GM12878 (cell line): ENCODE results near the gene ARL14EP. TPM values are rescaled to one million over a fixed set of nuclear protein-coding genes. Genes with fewer than 3 reads are reported as not detected.

Experiments
- ATAC-seq: fragments of 200-7000 bp; cut with Tn5 transposase; 3 replicates; pipeline ENCODE4 v1.9.1; 2020; ENCODE audit warnings: mild to moderate bottlenecking, moderate library complexity
- BruUV-seq: library from RNA; stranded (reverse); fragments of 400-500 nt; replicated peaks from 2 replicates; lab custom pipeline; 2021; lab: Mats Ljungman, UMichigan
- CTCF ChIA-PET: fragments of 300-600 bp; sonication (Branson Sonifier 250); formaldehyde crosslinking; extraction: SDS; loops from one replicate; lab custom pipeline; 2021; ENCODE audit warnings: inconsistent platforms; lab: Yijun Ruan, JAX
- POLR2A ChIA-PET: fragments of 350-600 bp; formaldehyde crosslinking; extraction: SDS; loops from one replicate; lab custom pipeline; 2021; ENCODE audit warnings: inconsistent platforms; lab: Charles Lee
- RAD21 ChIA-PET: fragments of 300-600 bp; sonication (Branson Sonifier 250); formaldehyde crosslinking; loops from one replicate; lab custom pipeline; 2023; ENCODE audit warnings: antibody characterized with exemption; ENCODE audit not compliant: unreplicated experiment; lab: Charles Lee
- SMC1A ChIA-PET: fragments of 300-600 bp; sonication (Branson Sonifier 250); formaldehyde crosslinking; loops from one replicate; lab custom pipeline; 2023; ENCODE audit not compliant: unreplicated experiment, uncharacterized antibody; lab: Charles Lee
- DNase-seq: peaks from one replicate; pipeline ENCODE4 v3.0.0-alpha.2; 2011; ENCODE audit warnings: low read depth, low spot score
- FAIRE-seq: peaks from 3 replicates; lab custom pipeline; 2011; peaks lifted over from hg19 to GRCh38; lab: Jason Lieb, UNC
- H2AFZ ChIP-seq: 2 replicates; pipeline ENCODE4 v1.6.0; 2011; ENCODE audit warnings: low read depth, low read length, control low read depth; ENCODE audit not compliant: control insufficient read depth
- H3K27ac ChIP-seq: 2 replicates; pipeline ENCODE4 v1.5.1; 2011; ENCODE audit warnings: control low read depth; ENCODE audit not compliant: control insufficient read depth, insufficient read depth
- H3K27me3 ChIP-seq, 2 experiments: replicated peaks in 1 of 2; 2 replicates each; pipeline versions ENCODE4 v1.6.0 to v1.6.1; 2011; ENCODE audit warnings: low read length in 1 of 2; ENCODE audit not compliant: control insufficient read depth in 2 of 2, insufficient read depth in 2 of 2
- H3K36me3 ChIP-seq, 2 experiments: 2 replicates each; pipeline ENCODE4 v1.5.1; 2011; ENCODE audit warnings: low read length in 1 of 2; ENCODE audit not compliant: control insufficient read depth in 2 of 2, insufficient read depth in 2 of 2
- H3K4me1 ChIP-seq: 2 replicates; pipeline ENCODE4 v1.6.1; 2011; ENCODE audit warnings: mild to moderate bottlenecking, low read length, moderate library complexity, mixed read lengths; ENCODE audit not compliant: control insufficient read depth, insufficient read depth
- H3K4me2 ChIP-seq: 2 replicates; pipeline ENCODE4 v1.6.0; 2011; ENCODE audit warnings: control low read depth; ENCODE audit not compliant: control insufficient read depth, insufficient read depth
- H3K4me3 ChIP-seq: fragments of 200-600 bp; sonication (generic); 2 replicates; pipeline ENCODE4 v1.5.1; 2016
- H3K79me2 ChIP-seq: 2 replicates; pipeline ENCODE4 v1.6.0; 2011; ENCODE audit warnings: low read length; ENCODE audit not compliant: control insufficient read depth, insufficient read depth
- H3K9ac ChIP-seq: 2 replicates; pipeline ENCODE4 v1.8.0; 2011; ENCODE audit warnings: low read length, control low read depth, mixed read lengths; ENCODE audit not compliant: control insufficient read depth, insufficient read depth
- H3K9me3 ChIP-seq: replicated peaks from 3 replicates; pipeline ENCODE4 v1.5.1; 2011; ENCODE audit warnings: mild to moderate bottlenecking, low read length; ENCODE audit not compliant: control insufficient read depth, insufficient read depth
- H4K20me1 ChIP-seq: 2 replicates; pipeline ENCODE4 v1.6.0; 2011; ENCODE audit not compliant: control insufficient read depth, insufficient read depth
- ASH2L ChIP-seq: fragments of 300-600, 200-600 bp; sonication (generic); IDR thresholded peaks from 2 replicates; pipeline ENCODE4 v1.6.1; 2017; ENCODE audit warnings: low read depth, mild to moderate bottlenecking, borderline replicate concordance
- BCL11A ChIP-seq: IDR thresholded peaks from 2 replicates; pipeline ENCODE4 v1.6.1; 2011; ENCODE audit warnings: low read depth, low read length
- CBX5 ChIP-seq: sonication (generic); IDR thresholded peaks from 2 replicates; pipeline ENCODE4 v1.6.1; 2016; ENCODE audit warnings: low read depth, moderate library complexity, mild to moderate bottlenecking, inconsistent platforms
- FOXM1 ChIP-seq: IDR thresholded peaks from 2 replicates; pipeline ENCODE4 v1.6.1; 2012; ENCODE audit warnings: low read depth, mild to moderate bottlenecking, inconsistent platforms, low read length, moderate library complexity
- HDAC6 ChIP-seq: fragments of 200-600 bp; sonication (generic); IDR thresholded peaks from one replicate; pipeline ENCODE4 v1.8.0; 2017; ENCODE audit warnings: antibody characterized with exemption; ENCODE audit not compliant: unreplicated experiment
- HDGF ChIP-seq: fragments of 450-650 bp; IDR thresholded peaks from 2 replicates; pipeline ENCODE4 v1.6.1; 2016; ENCODE audit warnings: antibody characterized with exemption
- JUNB ChIP-seq: IDR thresholded peaks from 2 replicates; pipeline ENCODE4 v1.6.1; 2016; ENCODE audit warnings: antibody characterized with exemption, mild to moderate bottlenecking
- LARP7 ChIP-seq: fragments of 450-650 bp; IDR thresholded peaks from 2 replicates; pipeline ENCODE4 v1.6.1; 2017; ENCODE audit warnings: mild to moderate bottlenecking
- PAX8 ChIP-seq: fragments of 450-650 bp; IDR thresholded peaks from 2 replicates; pipeline ENCODE4 v1.6.1; 2017; ENCODE audit warnings: mild to moderate bottlenecking, moderate library complexity
- PML ChIP-seq: IDR thresholded peaks from 2 replicates; pipeline ENCODE4 v1.6.1; 2012; ENCODE audit warnings: low read length, inconsistent platforms
- RB1 ChIP-seq: fragments of 450-650 bp; formaldehyde crosslinking; IDR thresholded peaks from 2 replicates; pipeline ENCODE4 v1.6.1; 2017; ENCODE audit warnings: mild to moderate bottlenecking, borderline replicate concordance
- RBBP5 ChIP-seq: fragments of 200-600 bp; sonication (generic); conservative IDR thresholded peaks from 2 replicates; pipeline ENCODE4 v1.6.1; 2016
- SP1 ChIP-seq: IDR thresholded peaks from one replicate; pipeline ENCODE4 v1.6.1; 2011; ENCODE audit warnings: low read depth, low read length
- SPI1 ChIP-seq: IDR thresholded peaks from 2 replicates; pipeline ENCODE4 v1.6.1; 2011; ENCODE audit warnings: low read depth, mild to moderate bottlenecking, low read length, moderate library complexity, borderline replicate concordance; ENCODE audit not compliant: insufficient read depth
- STAT1 ChIP-seq: fragments of 450-650 bp; conservative IDR thresholded peaks from 2 replicates; pipeline ENCODE4 v1.6.1; 2014; ENCODE audit warnings: antibody characterized with exemption, mild to moderate bottlenecking
- SUZ12 ChIP-seq: fragments of 200-600 bp; sonication (generic); IDR thresholded peaks from one replicate; pipeline ENCODE4 v1.6.1; 2018; ENCODE audit warnings: antibody characterized with exemption, mild to moderate bottlenecking; ENCODE audit not compliant: unreplicated experiment
- ZSCAN29 ChIP-seq: fragments of 450-650 bp; IDR thresholded peaks from 2 replicates; pipeline ENCODE4 v1.6.1; 2017; ENCODE audit warnings: mild to moderate bottlenecking, moderate library complexity
- WGBS: methylation state at CpG from one replicate; pipeline ENCODE4 v1.1.6; 2016; ENCODE audit warnings: low lambda C conversion rate; ENCODE audit not compliant: insufficient replicate concordance, insufficient coverage; ENCODE audit errors: missing lambda C conversion rate; 5-methylcytosine and 5-hydroxymethylcytosine counted together
- in situ Hi-C: fragments of 300-500 bp; cut with MboI; formaldehyde crosslinking; loops from 9 replicates; pipeline ENCODE4 v1.14.3; 2018; ENCODE audit warnings: mixed read lengths
- intact Hi-C: fragments of 100-400 bp; cut with micrococcal nuclease; formaldehyde crosslinking; loops from one replicate; pipeline ENCODE4 v1.14.2; 2022; ENCODE audit not compliant: unreplicated experiment
- polyA plus RNA-seq, 11 experiments: library from polyadenylated mRNA; depleted of rRNA in 4 of 11; unstranded in 6 of 11; stranded (reverse) in 5 of 11; fragments of >200 nt; fragmentation: Nextera tagmentation in 4 of 11; fragmentation: Illumina TruSeq in 1 of 11; extraction: Ambion mirVana in 4 of 11; extraction: Trizol in 1 of 11; gene quantifications; 1 replicate in 1 of 11; 2 replicates in 10 of 11; pipeline versions ENCODE4 v1.2.1 to v1.2.3, GENCODE V29; 2011 to 2016; ENCODE audit warnings: inconsistent platforms in 2 of 11, missing spikeins in 2 of 11, low read depth in 1 of 11
- total RNA-seq, 4 experiments: library from RNA; depleted of rRNA in 3 of 4; stranded (reverse); fragments of >200 nt in 3 of 4; fragmentation: Illumina TruSeq in 1 of 4; extraction: Trizol in 1 of 4; gene quantifications; 2 replicates each; pipeline versions ENCODE4 v1.2.1 to v1.2.3, GENCODE V29; 2013 to 2021
- TF ChIP-seq, protein P1 (sequence below): fragments of 450-650 bp; IDR thresholded peaks from 2 replicates; pipeline ENCODE4 v1.6.1; 2016; ENCODE audit warnings: mild to moderate bottlenecking, moderate library complexity, borderline replicate concordance
- TF ChIP-seq, protein P2 (sequence below): IDR thresholded peaks from 2 replicates; pipeline ENCODE4 v1.6.1; 2012; ENCODE audit warnings: low read depth, low read length, improper control_type of control experiment
- TF ChIP-seq, protein P3 (sequence below): fragments of 450-650 bp; IDR thresholded peaks from 2 replicates; pipeline ENCODE4 v1.6.1; 2017; ENCODE audit warnings: mild to moderate bottlenecking, low read depth, inconsistent platforms; ENCODE audit not compliant: poor library complexity, severe bottlenecking

Gene ARL14EP
- total and polyA plus RNA-seq, 10 of the 15 experiments (the other 5 are each of a cell fraction or from before 2014, with no cell fraction given), result 18.1 to 59.8 (median 42.8) TPM

DNA sequence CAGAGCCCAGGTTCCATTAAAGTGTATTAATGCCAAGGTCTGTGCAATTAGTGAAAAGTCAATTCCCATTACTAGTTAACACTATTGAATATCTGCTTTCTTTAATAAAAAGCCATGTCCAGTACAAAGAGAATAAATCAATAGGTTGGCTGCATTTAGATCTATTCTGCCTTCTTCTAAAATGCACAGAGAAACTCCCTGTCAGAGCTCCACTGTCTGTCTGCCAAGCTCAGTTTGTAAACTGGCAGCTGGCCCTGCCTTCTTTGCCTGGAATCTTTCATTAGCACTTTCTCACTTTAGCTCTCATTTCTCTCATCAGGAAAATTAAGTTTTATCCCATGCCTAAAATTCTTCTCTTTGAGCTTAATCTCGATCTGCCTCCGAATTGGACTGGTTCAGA, 35.6 kb downstream of the ARL14EP start:
- BruUV-seq, result no TSS peak
- WGBS, result 0% methylated on average over 2 of the region's 2 CpGs
- no peak for DNase-seq

More for the DNA sequence above, 35.6 kb downstream of the ARL14EP start:
- no peaks in the 10 kb centered on the region for H3K79me2 ChIP-seq
- H3K4me3 ChIP-seq, result no peak overlapping the region
- no peak overlapping the region for H3K4me2 ChIP-seq
- H2AFZ ChIP-seq, result no peak overlapping the region
- no peak overlapping the region for H3K9ac ChIP-seq
- ChIA-PET CTCF (no interaction called here), SMC1A (no interaction called here), RAD21 (no interaction called here)
- ATAC-seq (no peak), FAIRE-seq (no peak)
- H3K36me3 ChIP-seq, result no peaks in the 10 kb centered on the region
- no peaks in the 10 kb centered on the region for H3K4me1 ChIP-seq
- H3K27ac ChIP-seq, result no peak overlapping the region
- no peaks in the 10 kb centered on the region for H3K9me3 ChIP-seq
- H3K27me3 ChIP-seq, result no peaks in the 10 kb centered on the region; a peak in 1 of 4 replicates
- no peaks in the 10 kb centered on the region for H4K20me1 ChIP-seq
- TF ChIP-seq SPI1, result no peak
- no peak for TF ChIP-seq SP1
- no peak for TF ChIP-seq FOXM1
- TF ChIP-seq, protein P1, sequence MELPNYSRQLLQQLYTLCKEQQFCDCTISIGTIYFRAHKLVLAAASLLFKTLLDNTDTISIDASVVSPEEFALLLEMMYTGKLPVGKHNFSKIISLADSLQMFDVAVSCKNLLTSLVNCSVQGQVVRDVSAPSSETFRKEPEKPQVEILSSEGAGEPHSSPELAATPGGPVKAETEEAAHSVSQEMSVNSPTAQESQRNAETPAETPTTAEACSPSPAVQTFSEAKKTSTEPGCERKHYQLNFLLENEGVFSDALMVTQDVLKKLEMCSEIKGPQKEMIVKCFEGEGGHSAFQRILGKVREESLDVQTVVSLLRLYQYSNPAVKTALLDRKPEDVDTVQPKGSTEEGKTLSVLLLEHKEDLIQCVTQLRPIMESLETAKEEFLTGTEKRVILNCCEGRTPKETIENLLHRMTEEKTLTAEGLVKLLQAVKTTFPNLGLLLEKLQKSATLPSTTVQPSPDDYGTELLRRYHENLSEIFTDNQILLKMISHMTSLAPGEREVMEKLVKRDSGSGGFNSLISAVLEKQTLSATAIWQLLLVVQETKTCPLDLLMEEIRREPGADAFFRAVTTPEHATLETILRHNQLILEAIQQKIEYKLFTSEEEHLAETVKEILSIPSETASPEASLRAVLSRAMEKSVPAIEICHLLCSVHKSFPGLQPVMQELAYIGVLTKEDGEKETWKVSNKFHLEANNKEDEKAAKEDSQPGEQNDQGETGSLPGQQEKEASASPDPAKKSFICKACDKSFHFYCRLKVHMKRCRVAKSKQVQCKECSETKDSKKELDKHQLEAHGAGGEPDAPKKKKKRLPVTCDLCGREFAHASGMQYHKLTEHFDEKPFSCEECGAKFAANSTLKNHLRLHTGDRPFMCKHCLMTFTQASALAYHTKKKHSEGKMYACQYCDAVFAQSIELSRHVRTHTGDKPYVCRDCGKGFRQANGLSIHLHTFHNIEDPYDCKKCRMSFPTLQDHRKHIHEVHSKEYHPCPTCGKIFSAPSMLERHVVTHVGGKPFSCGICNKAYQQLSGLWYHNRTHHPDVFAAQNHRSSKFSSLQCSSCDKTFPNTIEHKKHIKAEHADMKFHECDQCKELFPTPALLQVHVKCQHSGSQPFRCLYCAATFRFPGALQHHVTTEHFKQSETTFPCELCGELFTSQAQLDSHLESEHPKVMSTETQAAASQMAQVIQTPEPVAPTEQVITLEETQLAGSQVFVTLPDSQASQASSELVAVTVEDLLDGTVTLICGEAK, result no peak
- no peak for TF ChIP-seq LARP7
- TF ChIP-seq, protein P2, sequence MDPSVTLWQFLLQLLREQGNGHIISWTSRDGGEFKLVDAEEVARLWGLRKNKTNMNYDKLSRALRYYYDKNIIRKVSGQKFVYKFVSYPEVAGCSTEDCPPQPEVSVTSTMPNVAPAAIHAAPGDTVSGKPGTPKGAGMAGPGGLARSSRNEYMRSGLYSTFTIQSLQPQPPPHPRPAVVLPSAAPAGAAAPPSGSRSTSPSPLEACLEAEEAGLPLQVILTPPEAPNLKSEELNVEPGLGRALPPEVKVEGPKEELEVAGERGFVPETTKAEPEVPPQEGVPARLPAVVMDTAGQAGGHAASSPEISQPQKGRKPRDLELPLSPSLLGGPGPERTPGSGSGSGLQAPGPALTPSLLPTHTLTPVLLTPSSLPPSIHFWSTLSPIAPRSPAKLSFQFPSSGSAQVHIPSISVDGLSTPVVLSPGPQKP, result no peak
- TF ChIP-seq HDGF, result no peak
- no peak for TF ChIP-seq STAT1
- TF ChIP-seq CBX5, result no peak
- TF ChIP-seq PML, result no peak
- TF ChIP-seq, protein P3, sequence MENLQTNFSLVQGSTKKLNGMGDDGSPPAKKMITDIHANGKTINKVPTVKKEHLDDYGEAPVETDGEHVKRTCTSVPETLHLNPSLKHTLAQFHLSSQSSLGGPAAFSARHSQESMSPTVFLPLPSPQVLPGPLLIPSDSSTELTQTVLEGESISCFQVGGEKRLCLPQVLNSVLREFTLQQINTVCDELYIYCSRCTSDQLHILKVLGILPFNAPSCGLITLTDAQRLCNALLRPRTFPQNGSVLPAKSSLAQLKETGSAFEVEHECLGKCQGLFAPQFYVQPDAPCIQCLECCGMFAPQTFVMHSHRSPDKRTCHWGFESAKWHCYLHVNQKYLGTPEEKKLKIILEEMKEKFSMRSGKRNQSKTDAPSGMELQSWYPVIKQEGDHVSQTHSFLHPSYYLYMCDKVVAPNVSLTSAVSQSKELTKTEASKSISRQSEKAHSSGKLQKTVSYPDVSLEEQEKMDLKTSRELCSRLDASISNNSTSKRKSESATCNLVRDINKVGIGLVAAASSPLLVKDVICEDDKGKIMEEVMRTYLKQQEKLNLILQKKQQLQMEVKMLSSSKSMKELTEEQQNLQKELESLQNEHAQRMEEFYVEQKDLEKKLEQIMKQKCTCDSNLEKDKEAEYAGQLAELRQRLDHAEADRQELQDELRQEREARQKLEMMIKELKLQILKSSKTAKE, result no peak
- no peak for TF ChIP-seq RBBP5
- TF ChIP-seq PAX8, result no peak
- TF ChIP-seq SUZ12, result no peak
- no peak for TF ChIP-seq ASH2L
- no peak for TF ChIP-seq JUNB
- TF ChIP-seq ZSCAN29, result no peak
- no peak for TF ChIP-seq HDAC6
- TF ChIP-seq RB1, result no peak
- TF ChIP-seq BCL11A, result no peak
- TF ChIP-seq, all 136 proteins: peak for 0
- in situ Hi-C loops, result no loop called here
- POLR2A ChIA-PET, result interaction anchor here (1.0 kb wide), 1 partner anchor 93 kb away, joined by 3 read pairs; no protein-coding TSS in a partner anchor
- intact Hi-C loops, result no loop called here
